Esophagus squamous epithelium (tissue), 4 donors: ENCODE measurements around the gene ARHGEF1.

Experiments used
- CTCF ChIP-seq, 6 experiments: fragments of 450-650 bp in 4 of 6; fragments of 200-600 bp in 2 of 6; sonication (generic) in 2 of 6; IDR thresholded peaks; one replicate each; pipeline ENCODE4 v1.5.1; 2016 to 2019; ENCODE audit warnings: antibody characterized with exemption in 6 of 6, mild to moderate bottlenecking in 4 of 6, moderate library complexity in 4 of 6
- POLR2A ChIP-seq, 4 donors: fragments of 450-650 bp; IDR thresholded peaks; one replicate each; pipeline ENCODE4 v1.6.1; 2017; ENCODE audit warnings: antibody characterized with exemption in 4 of 4, mild to moderate bottlenecking in 4 of 4, moderate library complexity in 3 of 4

GRCh38 chr19:41845001-41845050 lies 38.2 kb upstream of the ARHGEF1 start, which contains the start of gene DMRTC2:
- TF ChIP-seq CTCF (IDR thresholded peaks at IDR 0.05) (no peak), POLR2A (IDR thresholded peaks at IDR 0.05) (no peak)
